Choroid plexus epithelial cell (primary cell): ENCODE data around the gene PATZ1.

Source experiments
- DNase-seq: peaks from one replicate; pipeline ENCODE4 v3.0.0-alpha.2; 2010; ENCODE audit warnings: low read depth
- H3K4me3 ChIP-seq: 2 replicates; pipeline ENCODE4 v1.5.1; 2011; ENCODE audit warnings: low read depth, mild to moderate bottlenecking, control low read depth, low read length, moderate library complexity
- CTCF ChIP-seq: conservative IDR thresholded peaks from 2 replicates; pipeline ENCODE4 v1.5.1; 2011; ENCODE audit warnings: low read depth, mild to moderate bottlenecking, control low read depth, inconsistent platforms, low read length, moderate library complexity

The PATZ1 gene

GRCh38 chr22:31292236-31292989 is 53.7 kb downstream of the PATZ1 start, which contains the start of gene PIK3IP1:
Gene PIK3IP1, minus strand, starts transcription at chr22:31292488. Its CDS starts 144 bp downstream, at chr22:31292344.
- peak; percentile 60 for TF ChIP-seq CTCF
- DNase-seq = peak; percentile 96
- peak within 1 kb of the TSS; percentile 85 for H3K4me3 ChIP-seq

GRCh38 chr22:31291481-31292235 is 54.5 kb downstream of the PATZ1 start:
- peak; percentile 56 for DNase-seq
- TF ChIP-seq CTCF = no peak
- peak overlapping the region; percentile 85 for H3K4me3 ChIP-seq

- no peak for TF ChIP-seq CTCF
- H3K4me3 ChIP-seq = peak overlapping the region; percentile 85
- peak; percentile 95 for DNase-seq
Measured at GRCh38 chr22:31290494-31291471, 55.4 kb downstream of the PATZ1 start.

- no peak for DNase-seq
- no peak overlapping the region for H3K4me3 ChIP-seq
- TF ChIP-seq CTCF = no peak
Measured at GRCh38 chr22:31289344-31289743, 56.8 kb downstream of the PATZ1 start.

GRCh38 chr22:31288496-31289240 is 57.5 kb downstream of the PATZ1 start:
- peak; percentile 42 for DNase-seq
- no peak for TF ChIP-seq CTCF
- H3K4me3 ChIP-seq = no peak overlapping the region
